ENCODE data around the gene TERT.

- TF ChIP-seq EZH2phosphoT487 (IDR thresholded peaks at IDR 0.05; ENCODE audit: low read depth) (no peak), CTCF (IDR thresholded peaks at IDR 0.05; ENCODE audit: low read depth, low read length) (no peak)
These were observed 71.6 kb downstream of the TERT start for GRCh38 chr5:1223278-1223670.
